Heart left ventricle (tissue), 13 donors: ENCODE measurements around the gene CELF4.

Experiments used
- CTCF ChIP-seq, 12 donors: fragments of 200-600 bp; sonication (generic) in 4 of 12; IDR thresholded peaks; one replicate each; pipeline versions ENCODE4 v1.5.0 to v1.8.0; 2018 to 2022; ENCODE audit warnings: antibody characterized with exemption in 12 of 12, mild to moderate bottlenecking in 5 of 12
- POLR2A ChIP-seq, 2 donors: fragments of 450-650 bp; IDR thresholded peaks; one replicate each; pipeline ENCODE4 v1.6.1; 2017; ENCODE audit warnings: antibody characterized with exemption in 2 of 2, mild to moderate bottlenecking in 2 of 2, moderate library complexity in 2 of 2
- donor health status: ischemic (EF 13 %, LVEDD 7.1; RV severe dilation, severe dysfunction).
- donor health status: DM: no; HTN: yes; CAD: no.
- donor health status: DM: no; HTN: no; CAD: no.
- donor health status: ischemic (EF 25% LVEDD 6.9; RV normal size, moderate dysfunction).
- donor health status: ischemic (EF 25% LVEDD 5.7; RV mildly dilated, moderate dysfunction).
- donor health status: ischemic (EF 35%, LVEDD 5.7; RV mildly dilated, moderate dysfunction).
- donor health status: nonischemic (EF 11% LVEDD 7.7; RV severe dilation, severe dysfunction).
- donor health status: DM: yes; HTN: yes; CAD: no.
- donor health status: PGD.
- donor health status: ischemic (EF 29% LVEDD 5.4; RV normal size, mild dysfunction).
- donor health status: nonischemic (EF 23%, LVEDD 6.1; RV moderate dilation, normal function).

GRCh38 chr18:37551249-37551648 lies 14.3 kb downstream of the CELF4 start:
- TF ChIP-seq POLR2A (IDR thresholded peaks at IDR 0.05): no peak
- TF ChIP-seq CTCF (IDR thresholded peaks at IDR 0.05): no peak
